HG03469 (cell line): ENCODE data around the gene TAF6.

Experiments
- ATAC-seq: cut with Tn5 transposase; IDR thresholded peaks from one replicate; pipeline ENCODE4 v1.9.1; 2021; ENCODE audit warnings: mild to moderate bottlenecking, moderate library complexity, moderate number of reproducible peaks; ENCODE audit not compliant: unreplicated experiment

TAF6 gene

GRCh38 chr7:100124301-100125230 is 5.4 kb upstream of the TAF6 start:
- ATAC-seq, result no peak

GRCh38 chr7:100122568-100122967 is 3.4 kb upstream of the TAF6 start:
- no peak for ATAC-seq

GRCh38 chr7:100122067-100122466 is 2.9 kb upstream of the TAF6 start:
- ATAC-seq, result no peak

GRCh38 chr7:100120733-100121036 is 1.5 kb upstream of the TAF6 start:
- ATAC-seq, result no peak

GRCh38 chr7:100119970-100120732 is 993 bp upstream of the TAF6 start:
- ATAC-seq, result no peak

- ATAC-seq, result no peak
Observed at GRCh38 chr7:100118388-100119071, 628 bp downstream of the TAF6 start.

GRCh38 chr7:100115026-100115425 is 4.1 kb downstream of the TAF6 start:
- ATAC-seq, result no peak

GRCh38 chr7:100111914-100112313 is 7.2 kb downstream of the TAF6 start:
- ATAC-seq, result no peak

GRCh38 chr7:100111156-100111555 is 8.0 kb downstream of the TAF6 start:
- no peak for ATAC-seq

- no peak for ATAC-seq
Observed at GRCh38 chr7:100109521-100110163, 9.5 kb downstream of the TAF6 start.

GRCh38 chr7:100107890-100108289 is 11.3 kb downstream of the TAF6 start:
- no peak for ATAC-seq

- no peak for ATAC-seq
Observed at GRCh38 chr7:100107125-100107737, 11.9 kb downstream of the TAF6 start.

GRCh38 chr7:100106633-100107032 is 12.5 kb downstream of the TAF6 start:
- ATAC-seq, result no peak

- no peak for ATAC-seq
Observed at GRCh38 chr7:100105534-100105933, 13.6 kb downstream of the TAF6 start.

- no peak for ATAC-seq
Observed at GRCh38 chr7:100102950-100103840, 16.0 kb downstream of the TAF6 start.

- ATAC-seq, result peak; percentile 55
Observed at GRCh38 chr7:100101016-100101862, 17.9 kb downstream of the TAF6 start, which contains the start of the genes AP4M1 and MCM7. Gene AP4M1 (plus strand): TSS chr7:100101643. CDS start chr7:100101715, 72 bp downstream. Gene MCM7 (minus strand): TSS chr7:100101397. CDS start chr7:100101294, 103 bp downstream.

- peak; percentile 53 for ATAC-seq
Observed at GRCh38 chr7:100100420-100101015, 18.6 kb downstream of the TAF6 start.

GRCh38 chr7:100099452-100099851 is 19.7 kb downstream of the TAF6 start:
- ATAC-seq, result no peak
